Kidney (tissue), 14 donors: ENCODE data around the gene THSD4. TPM values are rescaled to one million over a fixed set of nuclear protein-coding genes. Genes with fewer than 3 reads are reported as not detected.

Source experiments
- DNase-seq, 5 donors: peaks; one replicate each; pipeline ENCODE4 v3.0.0-alpha.2; 2013 to 2020
- FAIRE-seq: peaks from 2 replicates; lab custom pipeline; 2012; peaks lifted over from hg19 to GRCh38; lab: Jason Lieb, UNC
- H3K27ac ChIP-seq, 2 donors: one replicate each; pipeline ENCODE4 v1.7.0; 2013; ENCODE audit warnings: low read depth in 2 of 2, low read length in 2 of 2, inconsistent platforms in 1 of 2
- H3K27me3 ChIP-seq: one replicate; pipeline ENCODE4 v1.7.1; 2013; ENCODE audit warnings: low read length, inconsistent platforms; ENCODE audit not compliant: control insufficient read depth, insufficient read depth
- H3K36me3 ChIP-seq, 3 donors: one replicate each; pipeline versions ENCODE4 v1.7.0 to v1.7.1; 2013; ENCODE audit warnings: low read length in 3 of 3, control low read depth in 1 of 3, inconsistent platforms in 1 of 3; ENCODE audit not compliant: insufficient read depth in 3 of 3, control insufficient read depth in 2 of 3
- H3K4me1 ChIP-seq, 3 donors: one replicate each; pipeline versions ENCODE4 v1.7.0 to v1.7.1; 2013; ENCODE audit warnings: low read length in 3 of 3, inconsistent platforms in 1 of 3, low read depth in 1 of 3; ENCODE audit not compliant: control insufficient read depth in 2 of 3, insufficient read depth in 2 of 3
- H3K4me3 ChIP-seq, 3 donors: one replicate each; pipeline versions ENCODE4 v1.7.0 to v1.8.1; 2013; ENCODE audit warnings: low read length in 3 of 3, control low read depth in 1 of 3, inconsistent platforms in 1 of 3
- H3K9ac ChIP-seq, 3 donors: one replicate each; pipeline versions ENCODE4 v1.7.0 to v1.7.1; 2013; ENCODE audit warnings: low read length in 3 of 3, control low read depth in 1 of 3, inconsistent platforms in 1 of 3
- H3K9me3 ChIP-seq, 3 donors: one replicate each; pipeline versions ENCODE4 v1.7.0 to v1.7.1; 2013; ENCODE audit warnings: low read length in 3 of 3, control low read depth in 1 of 3, inconsistent platforms in 1 of 3; ENCODE audit not compliant: control insufficient read depth in 2 of 3, insufficient read depth in 1 of 3
- intact Hi-C: fragments of 100-400 bp; cut with DNase I; formaldehyde crosslinking; loops from one replicate; pipeline ENCODE4 v1.11.1; 2022
- polyA plus RNA-seq: library from polyadenylated mRNA; stranded (reverse); fragments of 350-450 nt; fragmentation: Illumina TruSeq; extraction: RNeasy Lipid Tissue Mini Kit (QIAGEN cat#74804); gene quantifications from one replicate; pipeline ENCODE4 v1.2.3, GENCODE V29; 2014; ENCODE audit warnings: low read depth, low replicate concordance; ENCODE audit not compliant: insufficient read depth
- total RNA-seq: library from RNA; stranded (reverse); fragmentation: NEBNext Ultra II Directional; extraction: Animal tissue kit (Norgen Biotek cat#: 25700); gene quantifications from one replicate; pipeline ENCODE4 v1.2.1, GENCODE V29; 2021
- TF ChIP-seq, protein P1 (sequence below): IDR thresholded peaks from 3 replicates; pipeline ENCODE4 v1.5.1; 2012; ENCODE audit warnings: mild to moderate bottlenecking, moderate library complexity, borderline replicate concordance; ENCODE audit not compliant: insufficient read depth; ENCODE audit errors: extremely low read depth
- donor health status: control.
- donor health status: control.
- donor health status: control.
- donor health status: control.
- donor health status: control.
- donor health status: DM: yes; HTN: yes; CAD: no.
- donor health status: Normal renal cell carcinoma (clear cell type).

The THSD4 gene
- total and polyA plus RNA-seq, 2 donors from 2014 or later: 9.4 to 36.3 TPM

DNA sequence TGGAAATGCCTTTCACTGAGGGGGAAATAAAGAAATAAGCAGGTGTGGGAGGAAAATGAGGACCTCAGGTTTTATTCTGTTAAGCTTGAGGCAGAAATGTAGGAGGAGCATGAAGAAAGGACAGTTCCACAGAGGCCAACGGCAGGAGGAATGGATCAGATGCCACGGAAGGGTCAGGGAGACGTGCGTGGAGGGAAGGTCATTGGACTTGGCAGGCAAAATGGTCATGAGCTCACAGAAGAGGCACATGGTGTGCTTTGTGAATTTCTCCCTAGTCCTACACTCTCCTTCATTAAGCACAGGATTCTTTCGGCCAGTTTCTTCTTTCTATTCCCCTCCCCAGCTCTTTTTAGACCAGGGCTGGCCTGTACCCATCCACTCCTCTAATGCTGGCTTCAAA lies 32.5 kb upstream of the THSD4 start:
- Histone ChIP-seq H3K27me3 (no peaks in the 10 kb centered on the region), H3K36me3 (no peaks in the 10 kb centered on the region), H3K27ac (peak overlapping the region; percentile 34 to 45), H3K9ac (no peak overlapping the region), H3K9me3 (no peaks in the 10 kb centered on the region), H3K4me3 (no peak overlapping the region), H3K4me1 (peaks cover 0 to 13% (median 0%) of the 10 kb centered on the region in 3 donors)
- FAIRE-seq: no peak
- DNase-seq: peak in 1 of 5 donors; percentile 82
- TF ChIP-seq, protein P1, sequence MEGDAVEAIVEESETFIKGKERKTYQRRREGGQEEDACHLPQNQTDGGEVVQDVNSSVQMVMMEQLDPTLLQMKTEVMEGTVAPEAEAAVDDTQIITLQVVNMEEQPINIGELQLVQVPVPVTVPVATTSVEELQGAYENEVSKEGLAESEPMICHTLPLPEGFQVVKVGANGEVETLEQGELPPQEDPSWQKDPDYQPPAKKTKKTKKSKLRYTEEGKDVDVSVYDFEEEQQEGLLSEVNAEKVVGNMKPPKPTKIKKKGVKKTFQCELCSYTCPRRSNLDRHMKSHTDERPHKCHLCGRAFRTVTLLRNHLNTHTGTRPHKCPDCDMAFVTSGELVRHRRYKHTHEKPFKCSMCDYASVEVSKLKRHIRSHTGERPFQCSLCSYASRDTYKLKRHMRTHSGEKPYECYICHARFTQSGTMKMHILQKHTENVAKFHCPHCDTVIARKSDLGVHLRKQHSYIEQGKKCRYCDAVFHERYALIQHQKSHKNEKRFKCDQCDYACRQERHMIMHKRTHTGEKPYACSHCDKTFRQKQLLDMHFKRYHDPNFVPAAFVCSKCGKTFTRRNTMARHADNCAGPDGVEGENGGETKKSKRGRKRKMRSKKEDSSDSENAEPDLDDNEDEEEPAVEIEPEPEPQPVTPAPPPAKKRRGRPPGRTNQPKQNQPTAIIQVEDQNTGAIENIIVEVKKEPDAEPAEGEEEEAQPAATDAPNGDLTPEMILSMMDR: no peak
- intact Hi-C loops: no loop called here

DNA sequence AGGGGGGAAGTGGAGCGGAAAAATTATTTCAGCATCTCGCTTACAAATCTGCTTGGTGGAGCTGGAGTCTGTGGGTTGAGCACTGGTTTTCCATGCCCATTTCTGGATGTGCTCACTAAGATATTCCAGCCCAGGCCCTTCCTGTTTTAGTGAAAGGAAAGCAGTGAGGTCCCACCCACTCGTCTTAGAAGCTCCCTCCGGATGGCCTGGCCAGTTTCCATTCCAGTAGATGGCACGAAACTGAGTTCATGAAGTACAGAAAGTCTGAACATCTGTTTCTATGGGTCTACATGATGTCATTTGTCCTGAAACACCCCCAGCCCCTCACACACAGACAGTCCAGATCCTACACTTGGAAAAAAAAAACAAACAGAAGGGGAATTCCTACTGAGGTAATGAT lies 31.9 kb upstream of the THSD4 start:
- FAIRE-seq: no peak
- H3K4me3 ChIP-seq: no peak overlapping the region
- DNase-seq: no peak
- H3K9ac ChIP-seq: no peak overlapping the region
- H3K27me3 ChIP-seq: no peaks in the 10 kb centered on the region
- TF ChIP-seq, protein P1: no peak
- peaks cover 0 to 13% (median 0%) of the 10 kb centered on the region in 3 donors for H3K4me1 ChIP-seq
- H3K27ac ChIP-seq: peak overlapping the region; percentile 34 to 45
- no peaks in the 10 kb centered on the region for H3K36me3 ChIP-seq
- no peaks in the 10 kb centered on the region for H3K9me3 ChIP-seq
- intact Hi-C loops: no loop called here

DNA sequence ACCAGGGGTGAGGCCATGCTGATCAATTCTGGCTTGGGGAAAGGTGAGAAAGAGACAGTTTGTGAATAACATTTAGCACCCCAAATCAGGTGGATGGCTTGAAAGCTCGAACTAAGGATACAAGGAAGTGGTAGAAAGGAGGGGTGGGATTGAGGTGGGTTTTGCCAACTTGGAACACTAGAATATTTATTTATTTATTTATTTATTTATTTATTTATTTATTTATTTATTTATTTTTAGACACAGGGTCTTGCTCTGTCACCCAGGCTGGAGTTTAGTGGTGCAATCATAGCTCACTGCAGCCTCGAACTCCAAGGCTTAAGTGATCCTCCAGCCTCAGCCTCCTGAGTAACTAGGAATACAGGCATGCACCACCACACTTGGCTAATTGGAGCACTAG lies 31.0 kb upstream of the THSD4 start:
- H3K9me3 ChIP-seq: peaks cover 0 to 4% (median 0%) of the 10 kb centered on the region in 3 donors
- H3K4me3 ChIP-seq: no peak overlapping the region
- DNase-seq: no peak
- FAIRE-seq: no peak
- no peaks in the 10 kb centered on the region for H3K36me3 ChIP-seq
- TF ChIP-seq, protein P1: no peak
- H3K4me1 ChIP-seq: peaks cover 0 to 13% (median 0%) of the 10 kb centered on the region in 3 donors
- no peak overlapping the region for H3K27ac ChIP-seq
- H3K27me3 ChIP-seq: no peaks in the 10 kb centered on the region
- intact Hi-C loops: no loop called here
- no peak overlapping the region for H3K9ac ChIP-seq

DNA sequence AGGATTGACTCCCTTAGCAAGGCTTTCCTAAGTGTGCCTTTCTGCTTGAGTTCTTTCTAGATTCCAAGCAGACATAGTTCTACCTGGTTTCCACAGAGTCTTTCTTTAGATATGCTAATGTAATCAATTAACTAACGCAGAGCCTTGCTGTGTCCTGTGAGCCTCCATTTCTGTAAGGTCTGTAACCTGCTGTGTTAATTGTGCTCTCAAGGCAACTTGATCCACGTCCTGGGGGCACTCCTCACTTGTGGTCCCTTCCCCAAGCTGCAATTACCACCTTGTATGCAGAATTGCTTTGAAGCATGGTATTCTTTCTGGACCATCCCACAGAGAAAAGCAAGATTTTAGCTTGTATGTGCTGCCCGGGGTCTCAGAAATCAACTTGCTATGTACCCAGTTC lies 29.5 kb upstream of the THSD4 start:
- Histone ChIP-seq H3K9ac (no peak overlapping the region), H3K27me3 (no peaks in the 10 kb centered on the region), H3K4me3 (no peak overlapping the region), H3K4me1 (peaks cover 0 to 11% (median 0%) of the 10 kb centered on the region in 3 donors), H3K27ac (no peak overlapping the region), H3K36me3 (no peaks in the 10 kb centered on the region), H3K9me3 (peaks cover 0 to 7% (median 0%) of the 10 kb centered on the region in 3 donors)
- TF ChIP-seq, protein P1: no peak
- intact Hi-C loops: no loop called here
- no peak for DNase-seq
- no peak for FAIRE-seq
